Suprapubic skin (tissue), 4 donors: ENCODE results near the gene PRADC1. TPM values are rescaled to one million over a fixed set of nuclear protein-coding genes. Genes with fewer than 3 reads are reported as not detected.

ENCODE experiments used
- DNase-seq, 2 donors: peaks; one replicate each; pipeline ENCODE4 v3.0.0-alpha.2; 2019; ENCODE audit warnings: low spot score in 2 of 2
- H3K27ac ChIP-seq: fragments of 200-600 bp; sonication (generic); one replicate; pipeline ENCODE4 v1.5.1; 2019
- H3K27me3 ChIP-seq: fragments of 200-600 bp; sonication (generic); one replicate; pipeline ENCODE4 v1.5.1; 2019
- H3K36me3 ChIP-seq: fragments of 200-600 bp; sonication (generic); one replicate; pipeline ENCODE4 v1.5.1; 2019
- H3K4me1 ChIP-seq: fragments of 200-600 bp; sonication (generic); one replicate; pipeline ENCODE4 v1.5.1; 2019
- H3K4me3 ChIP-seq: fragments of 200-600 bp; sonication (generic); one replicate; pipeline ENCODE4 v1.5.1; 2019; ENCODE audit warnings: mild to moderate bottlenecking
- H3K9me3 ChIP-seq: fragments of 200-600 bp; sonication (generic); one replicate; pipeline ENCODE4 v1.5.1; 2019
- CTCF ChIP-seq, 2 donors: fragments of 200-600 bp in 1 of 2; fragments of 450-650 bp in 1 of 2; sonication (generic) in 1 of 2; IDR thresholded peaks; one replicate each; pipeline ENCODE4 v1.5.1; 2016 to 2019; ENCODE audit warnings: antibody characterized with exemption in 2 of 2, mild to moderate bottlenecking in 1 of 2, moderate library complexity in 1 of 2
- EP300 ChIP-seq: sonication (generic); formaldehyde crosslinking; IDR thresholded peaks from one replicate; pipeline ENCODE4 v1.6.1; 2017; ENCODE audit warnings: antibody characterized with exemption
- POLR2A ChIP-seq, 2 donors: fragments of 450-650 bp; IDR thresholded peaks; one replicate each; pipeline ENCODE4 v1.6.1; 2017; ENCODE audit warnings: antibody characterized with exemption in 2 of 2, mild to moderate bottlenecking in 2 of 2, moderate library complexity in 2 of 2
- POLR2AphosphoS5 ChIP-seq, 3 donors: sonication (generic); formaldehyde crosslinking; IDR thresholded peaks; one replicate each; pipeline ENCODE4 v1.6.1; 2017; ENCODE audit warnings: antibody characterized with exemption in 3 of 3
- WGBS: methylation state at CpG from one replicate; pipeline ENCODE4 v1.1.5; 2018; 5-methylcytosine and 5-hydroxymethylcytosine counted together
- total RNA-seq, 4 donors: library from RNA; depleted of rRNA; stranded (reverse); fragments of >200 nt; gene quantifications; one replicate each; pipeline ENCODE4 v1.1.0, GENCODE V29; 2016

The PRADC1 gene
- total RNA-seq, 4 donors from 2014 or later = 7.4 to 34.8 (median 25.3) TPM

GRCh38 chr2:73239776-73240175 is 6.7 kb upstream of the PRADC1 start:
- no peak for TF ChIP-seq CTCF (IDR thresholded peaks at IDR 0.05)
- TF ChIP-seq POLR2AphosphoS5 (IDR thresholded peaks at IDR 0.05) = no peak
- no peak for TF ChIP-seq POLR2A (IDR thresholded peaks at IDR 0.05)
- no peak for TF ChIP-seq EP300

GRCh38 chr2:73238976-73239375 is 5.9 kb upstream of the PRADC1 start:
- H3K36me3 ChIP-seq = peaks cover 47% of the 10 kb centered on the region
- H3K27ac ChIP-seq = no peak overlapping the region
- TF ChIP-seq POLR2AphosphoS5 (IDR thresholded peaks at IDR 0.05) (no peak), CTCF (IDR thresholded peaks at IDR 0.05) (no peak), EP300 (no peak), POLR2A (IDR thresholded peaks at IDR 0.05) (no peak)
- peaks cover 31% of the 10 kb centered on the region for H3K4me1 ChIP-seq
- no peaks in the 10 kb centered on the region for H3K9me3 ChIP-seq
- no peak for DNase-seq
- 91% methylated on average over 1 of the region's 1 CpG for WGBS
- H3K27me3 ChIP-seq = no peaks in the 10 kb centered on the region
- H3K4me3 ChIP-seq = no peak overlapping the region

More at GRCh38 chr2:73239776-73240175, 6.7 kb upstream of the PRADC1 start:
- H3K36me3 ChIP-seq = peaks cover 55% of the 10 kb centered on the region
- H3K27ac ChIP-seq = no peak overlapping the region
- H3K9me3 ChIP-seq = no peaks in the 10 kb centered on the region
- no peak overlapping the region for H3K4me3 ChIP-seq
- H3K27me3 ChIP-seq = no peaks in the 10 kb centered on the region
- DNase-seq = no peak
- WGBS = 55% methylated on average over 3 of the region's 3 CpGs
- H3K4me1 ChIP-seq = peaks cover 35% of the 10 kb centered on the region

GRCh38 chr2:73238149-73238548 is 5.1 kb upstream of the PRADC1 start:
- 78% methylated on average over 3 of the region's 3 CpGs for WGBS
- Histone ChIP-seq H3K36me3 (peaks cover 40% of the 10 kb centered on the region), H3K9me3 (no peaks in the 10 kb centered on the region), H3K27me3 (no peaks in the 10 kb centered on the region), H3K4me3 (no peak overlapping the region), H3K4me1 (peaks cover 29% of the 10 kb centered on the region), H3K27ac (no peak overlapping the region)
- TF ChIP-seq CTCF (IDR thresholded peaks at IDR 0.05) (no peak), EP300 (no peak), POLR2A (IDR thresholded peaks at IDR 0.05) (no peak), POLR2AphosphoS5 (IDR thresholded peaks at IDR 0.05) (no peak)
- no peak for DNase-seq

- Histone ChIP-seq H3K4me3 (no peak overlapping the region), H3K4me1 (peaks cover 35% of the 10 kb centered on the region), H3K9me3 (no peaks in the 10 kb centered on the region), H3K27ac (no peak overlapping the region), H3K36me3 (peaks cover 32% of the 10 kb centered on the region), H3K27me3 (no peaks in the 10 kb centered on the region)
- WGBS = 47% methylated on average over 1 of the region's 1 CpG
- TF ChIP-seq POLR2A (IDR thresholded peaks at IDR 0.05) = no peak
- no peak for TF ChIP-seq CTCF (IDR thresholded peaks at IDR 0.05)
- TF ChIP-seq EP300 = no peak
- TF ChIP-seq POLR2AphosphoS5 (IDR thresholded peaks at IDR 0.05) = no peak
- no peak for DNase-seq
These were observed 4.1 kb upstream of the PRADC1 start for GRCh38 chr2:73237168-73237567.

- H3K4me3 ChIP-seq = peak overlapping the region; percentile 94
- H3K27me3 ChIP-seq = no peaks in the 10 kb centered on the region
- peaks cover 36% of the 10 kb centered on the region for H3K4me1 ChIP-seq
- peaks cover 17% of the 10 kb centered on the region for H3K36me3 ChIP-seq
- TF ChIP-seq POLR2A (IDR thresholded peaks at IDR 0.05) (no peak), CTCF (IDR thresholded peaks at IDR 0.05) (no peak), EP300 (no peak), POLR2AphosphoS5 (IDR thresholded peaks at IDR 0.05) (no peak)
- no peak overlapping the region for H3K27ac ChIP-seq
- no peaks in the 10 kb centered on the region for H3K9me3 ChIP-seq
- 72% methylated on average over 11 of the region's 11 CpGs for WGBS
- DNase-seq = no peak
These were observed 2.4 kb upstream of the PRADC1 start for GRCh38 chr2:73235315-73236028.
